Ishikawa (cell line): Measurements from ENCODE around the gene PSMD5.

Source experiments
- CEBPB ChIP-seq: IDR thresholded peaks from 2 replicates; pipeline ENCODE4 v1.6.1; 2012
- CREB1 ChIP-seq: IDR thresholded peaks from 2 replicates; pipeline ENCODE4 v1.6.1; 2012; ENCODE audit warnings: low read depth
- EGR1 ChIP-seq: IDR thresholded peaks from 2 replicates; pipeline ENCODE4 v1.6.1; 2012
- EP300 ChIP-seq: IDR thresholded peaks from 2 replicates; pipeline ENCODE4 v1.6.1; 2012; ENCODE audit warnings: borderline replicate concordance
- FOXM1 ChIP-seq: IDR thresholded peaks from 2 replicates; pipeline ENCODE4 v1.6.1; 2012; ENCODE audit warnings: low read depth, borderline replicate concordance
- NFIC ChIP-seq: IDR thresholded peaks from 2 replicates; pipeline ENCODE4 v1.6.1; 2012
- RAD21 ChIP-seq: IDR thresholded peaks from 2 replicates; pipeline ENCODE4 v1.6.1; 2012; ENCODE audit warnings: low read depth
- TAF1 ChIP-seq: IDR thresholded peaks from 2 replicates; pipeline ENCODE4 v1.6.1; 2012; ENCODE audit warnings: low read depth, mild to moderate bottlenecking
- TCF12 ChIP-seq: IDR thresholded peaks from 2 replicates; pipeline ENCODE4 v1.6.1; 2012; ENCODE audit warnings: low read depth
- TEAD4 ChIP-seq: IDR thresholded peaks from 2 replicates; pipeline ENCODE4 v1.6.1; 2012
- YY1 ChIP-seq: IDR thresholded peaks from 2 replicates; pipeline ENCODE4 v1.6.1; 2012; ENCODE audit warnings: low read depth
- ZBTB7A ChIP-seq: IDR thresholded peaks from 2 replicates; pipeline ENCODE4 v1.6.1; 2012; ENCODE audit warnings: low read depth
- TF ChIP-seq, protein P1 (sequence below): IDR thresholded peaks from 2 replicates; pipeline ENCODE4 v1.6.1; 2012
- TF ChIP-seq, protein P2 (sequence below): IDR thresholded peaks from 2 replicates; pipeline ENCODE4 v1.6.1; 2012
- TF ChIP-seq, protein P3 (sequence below): IDR thresholded peaks from 2 replicates; pipeline ENCODE4 v1.6.1; 2012; ENCODE audit warnings: low read depth, mild to moderate bottlenecking

The PSMD5 gene

DNA sequence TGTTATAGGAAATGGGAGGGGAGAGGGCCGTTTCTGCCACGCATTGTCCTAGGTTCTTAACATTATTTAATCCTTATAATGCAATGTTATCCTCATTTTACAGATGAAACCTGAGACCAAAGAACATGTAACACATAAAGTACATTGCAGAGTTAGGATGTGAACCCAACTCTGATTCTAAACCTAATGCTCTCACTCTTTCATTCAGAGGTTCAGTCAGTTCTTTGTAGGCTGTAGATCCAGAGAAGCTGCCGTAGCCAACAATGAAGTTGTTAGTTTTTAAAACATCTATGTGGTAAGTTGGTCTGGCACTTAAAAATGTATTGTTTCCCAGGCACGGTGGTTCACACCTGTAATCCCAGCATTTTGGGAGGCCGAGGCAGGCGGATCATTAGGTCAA, 10.5 kb upstream of the PSMD5 start:
- TF ChIP-seq RAD21: no peak
- TF ChIP-seq, protein P1, sequence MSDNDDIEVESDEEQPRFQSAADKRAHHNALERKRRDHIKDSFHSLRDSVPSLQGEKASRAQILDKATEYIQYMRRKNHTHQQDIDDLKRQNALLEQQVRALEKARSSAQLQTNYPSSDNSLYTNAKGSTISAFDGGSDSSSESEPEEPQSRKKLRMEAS: no peak
- no peak for TF ChIP-seq EGR1
- no peak for TF ChIP-seq NFIC
- no peak for TF ChIP-seq ZBTB7A
- TF ChIP-seq FOXM1: no peak
- TF ChIP-seq, protein P2, sequence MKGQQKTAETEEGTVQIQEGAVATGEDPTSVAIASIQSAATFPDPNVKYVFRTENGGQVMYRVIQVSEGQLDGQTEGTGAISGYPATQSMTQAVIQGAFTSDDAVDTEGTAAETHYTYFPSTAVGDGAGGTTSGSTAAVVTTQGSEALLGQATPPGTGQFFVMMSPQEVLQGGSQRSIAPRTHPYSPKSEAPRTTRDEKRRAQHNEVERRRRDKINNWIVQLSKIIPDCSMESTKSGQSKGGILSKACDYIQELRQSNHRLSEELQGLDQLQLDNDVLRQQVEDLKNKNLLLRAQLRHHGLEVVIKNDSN: no peak
- no peak for TF ChIP-seq TCF12
- TF ChIP-seq, protein P3, sequence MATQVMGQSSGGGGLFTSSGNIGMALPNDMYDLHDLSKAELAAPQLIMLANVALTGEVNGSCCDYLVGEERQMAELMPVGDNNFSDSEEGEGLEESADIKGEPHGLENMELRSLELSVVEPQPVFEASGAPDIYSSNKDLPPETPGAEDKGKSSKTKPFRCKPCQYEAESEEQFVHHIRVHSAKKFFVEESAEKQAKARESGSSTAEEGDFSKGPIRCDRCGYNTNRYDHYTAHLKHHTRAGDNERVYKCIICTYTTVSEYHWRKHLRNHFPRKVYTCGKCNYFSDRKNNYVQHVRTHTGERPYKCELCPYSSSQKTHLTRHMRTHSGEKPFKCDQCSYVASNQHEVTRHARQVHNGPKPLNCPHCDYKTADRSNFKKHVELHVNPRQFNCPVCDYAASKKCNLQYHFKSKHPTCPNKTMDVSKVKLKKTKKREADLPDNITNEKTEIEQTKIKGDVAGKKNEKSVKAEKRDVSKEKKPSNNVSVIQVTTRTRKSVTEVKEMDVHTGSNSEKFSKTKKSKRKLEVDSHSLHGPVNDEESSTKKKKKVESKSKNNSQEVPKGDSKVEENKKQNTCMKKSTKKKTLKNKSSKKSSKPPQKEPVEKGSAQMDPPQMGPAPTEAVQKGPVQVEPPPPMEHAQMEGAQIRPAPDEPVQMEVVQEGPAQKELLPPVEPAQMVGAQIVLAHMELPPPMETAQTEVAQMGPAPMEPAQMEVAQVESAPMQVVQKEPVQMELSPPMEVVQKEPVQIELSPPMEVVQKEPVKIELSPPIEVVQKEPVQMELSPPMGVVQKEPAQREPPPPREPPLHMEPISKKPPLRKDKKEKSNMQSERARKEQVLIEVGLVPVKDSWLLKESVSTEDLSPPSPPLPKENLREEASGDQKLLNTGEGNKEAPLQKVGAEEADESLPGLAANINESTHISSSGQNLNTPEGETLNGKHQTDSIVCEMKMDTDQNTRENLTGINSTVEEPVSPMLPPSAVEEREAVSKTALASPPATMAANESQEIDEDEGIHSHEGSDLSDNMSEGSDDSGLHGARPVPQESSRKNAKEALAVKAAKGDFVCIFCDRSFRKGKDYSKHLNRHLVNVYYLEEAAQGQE: no peak
- TF ChIP-seq CEBPB: no peak
- TF ChIP-seq TAF1: no peak

DNA sequence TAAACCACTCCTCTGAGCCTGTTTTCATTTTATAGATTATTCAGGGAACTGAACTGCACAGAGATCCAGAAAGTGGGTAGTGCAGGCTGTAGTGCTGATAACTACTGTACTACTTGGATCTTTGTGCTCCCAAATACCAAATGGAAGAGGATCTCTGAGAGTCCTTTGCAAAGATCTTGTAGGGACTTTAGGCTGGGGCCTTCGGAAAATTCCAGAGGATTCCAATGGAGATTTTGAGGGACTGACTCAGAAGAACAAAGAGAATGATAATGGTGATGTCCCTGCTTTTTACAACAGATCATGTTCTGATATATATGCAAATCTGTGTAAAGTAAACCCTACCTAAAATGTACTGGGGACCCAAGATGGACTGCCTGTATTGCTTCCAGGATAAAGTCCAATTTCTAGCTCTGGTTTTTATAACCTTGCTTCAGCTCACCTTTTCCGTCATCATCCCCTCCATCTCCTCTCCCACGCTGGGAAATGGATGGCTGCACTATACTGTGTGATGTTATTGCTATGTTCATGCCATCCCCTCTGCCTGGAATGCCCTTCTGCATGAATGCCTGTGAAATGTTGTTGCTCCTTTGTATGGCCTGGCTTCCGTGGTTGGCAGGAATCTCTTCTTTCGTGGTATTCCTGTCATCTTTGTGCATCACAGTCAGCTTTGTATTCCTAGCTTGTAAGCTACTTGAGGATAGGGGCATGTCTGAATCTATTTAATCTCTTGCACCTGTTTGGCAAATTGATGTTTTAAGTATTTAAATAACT, 9.7 kb upstream of the PSMD5 start:
- no peak for TF ChIP-seq CEBPB
- no peak for TF ChIP-seq YY1
- TF ChIP-seq, protein P2: no peak
- TF ChIP-seq, protein P3: no peak
- no peak for TF ChIP-seq NFIC
- TF ChIP-seq, protein P1: no peak
- TF ChIP-seq TAF1: no peak
- TF ChIP-seq TEAD4: no peak

DNA sequence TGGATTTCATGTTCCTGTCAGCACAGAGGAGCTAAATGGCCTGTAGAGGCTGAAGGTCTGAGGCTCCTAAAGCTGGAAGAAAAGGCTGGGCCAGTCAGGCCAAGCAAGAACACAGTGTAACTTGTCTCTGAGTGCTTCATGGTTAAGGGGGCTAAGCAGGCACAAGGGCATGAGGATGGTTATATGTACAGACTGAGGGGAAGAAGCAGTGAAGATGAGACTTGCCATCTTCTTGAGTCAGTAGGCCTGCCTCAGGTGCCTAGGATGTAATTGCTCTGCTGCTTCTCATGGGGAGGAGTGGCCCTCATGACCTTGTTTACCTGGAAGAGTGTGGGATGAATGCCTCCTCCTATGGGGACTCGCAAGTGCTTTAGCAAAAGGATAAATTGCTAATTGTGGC, 8.7 kb upstream of the PSMD5 start:
- TF ChIP-seq, protein P1: no peak
- no peak for TF ChIP-seq TAF1
- TF ChIP-seq CEBPB: no peak
- TF ChIP-seq NFIC: no peak
- no peak for TF ChIP-seq RAD21
- no peak for TF ChIP-seq FOXM1

DNA sequence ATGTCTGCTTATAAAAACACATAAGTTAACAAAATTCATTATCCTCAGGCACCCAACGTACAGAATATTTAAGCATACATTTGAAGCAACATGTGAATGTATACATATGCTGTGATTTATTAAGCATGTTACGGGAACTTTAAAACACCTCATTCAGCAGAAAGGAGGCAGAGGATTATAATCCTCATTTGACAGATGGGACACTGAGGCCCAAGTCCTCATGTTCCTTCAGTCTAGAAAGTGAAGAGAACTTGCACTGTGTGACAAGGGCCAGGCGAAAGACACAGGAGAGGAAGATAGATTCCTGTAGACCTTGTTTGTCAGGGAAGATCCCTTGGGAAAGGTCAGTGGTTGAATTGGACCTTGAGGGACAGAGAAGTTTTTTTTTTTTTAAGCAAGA, 7.6 kb upstream of the PSMD5 start:
- TF ChIP-seq, protein P2: no peak
- TF ChIP-seq, protein P3: no peak
- TF ChIP-seq CREB1 (no peak), FOXM1 (no peak), TCF12 (no peak), ZBTB7A (no peak), CEBPB (no peak), EGR1 (no peak), TEAD4 (no peak), RAD21 (no peak), NFIC (no peak), TAF1 (no peak), YY1 (no peak), EP300 (no peak)
- TF ChIP-seq, protein P1: no peak
